DOHH2 (cell line): ENCODE results near the gene SPTLC1.

ENCODE experiments used
- CTCF ChIP-seq: fragments of 200-600 bp; sonication (generic); IDR thresholded peaks from one replicate; pipeline ENCODE4 v1.5.1; 2014; ENCODE audit warnings: antibody characterized with exemption, mild to moderate bottlenecking, low read depth, low read length; ENCODE audit not compliant: poor library complexity, severe bottlenecking
- EZH2phosphoT487 ChIP-seq: fragments of 200-600 bp; sonication (generic); IDR thresholded peaks from 2 replicates; pipeline ENCODE4 v1.6.1; 2017; ENCODE audit warnings: borderline replicate concordance, mild to moderate bottlenecking, antibody characterized with exemption, low read length, moderate library complexity, mixed read lengths

- TF ChIP-seq CTCF (no peak), EZH2phosphoT487 (no peak)
These were observed 70.3 kb downstream of the SPTLC1 start for GRCh38 chr9:92044936-92045335.
